ENCODE data around the gene ITM2B. TPM values are rescaled to one million over a fixed set of nuclear protein-coding genes. Genes with fewer than 3 reads are reported as not detected.

Gene ITM2B
- total and polyA plus RNA-seq, 5 donors, result 585 to 643 (median 621) TPM

DNA sequence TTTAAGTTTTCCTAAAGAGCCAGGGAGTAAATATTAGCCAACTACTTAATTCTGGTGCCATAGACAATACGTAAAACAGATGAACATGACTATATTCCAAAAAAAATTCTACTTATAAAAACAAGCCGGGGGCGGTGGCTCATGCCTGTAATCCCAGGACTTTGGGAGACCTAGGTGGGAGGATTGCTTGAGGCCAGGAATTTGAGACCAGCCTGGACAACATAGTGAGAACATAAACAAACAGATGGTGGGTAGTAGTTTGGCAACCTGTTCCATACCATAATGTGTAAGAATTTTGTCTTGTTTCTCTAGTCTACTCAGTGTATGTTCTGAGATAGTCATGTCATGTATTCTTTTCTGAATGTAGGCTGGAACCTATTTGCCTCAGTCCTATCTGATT, 25.4 kb downstream of the ITM2B start:
- intact Hi-C loops (cut with DNase I), result no loop called here
- Histone ChIP-seq H3K27me3 (ENCODE audit: control insufficient read depth, insufficient read depth) (no peaks in the 10 kb centered on the region), H3K4me1 (ENCODE audit: control insufficient read depth, insufficient read depth, low read length) (no peaks in the 10 kb centered on the region), H3K4me3 (ENCODE audit: low read length) (no peak overlapping the region), H3K9me3 (ENCODE audit: control insufficient read depth, low read length) (no peaks in the 10 kb centered on the region), H3K27ac (ENCODE audit: low read length) (no peak overlapping the region)
- no peak for ATAC-seq
- DNase-seq, result peak in 1 of 3 donors; percentile 30
- WGBS, result 89% methylated on average over 3 of the region's 3 CpGs

DNA sequence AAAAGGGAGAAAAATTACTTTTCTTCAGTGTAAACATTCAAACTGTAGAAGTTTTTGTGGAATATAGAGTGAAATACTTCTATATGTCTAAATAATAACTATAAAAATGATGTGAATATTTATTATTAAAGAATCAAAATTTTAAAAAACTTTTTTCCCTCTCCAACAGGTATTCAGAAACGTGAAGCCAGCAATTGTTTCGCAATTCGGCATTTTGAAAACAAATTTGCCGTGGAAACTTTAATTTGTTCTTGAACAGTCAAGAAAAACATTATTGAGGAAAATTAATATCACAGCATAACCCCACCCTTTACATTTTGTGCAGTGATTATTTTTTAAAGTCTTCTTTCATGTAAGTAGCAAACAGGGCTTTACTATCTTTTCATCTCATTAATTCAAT, 28.0 kb downstream of the ITM2B start:
- no peak for ATAC-seq
- WGBS, result 83% methylated on average over 4 of the region's 4 CpGs
- H3K27ac ChIP-seq (ENCODE audit: low read length), result no peak overlapping the region
- H3K4me1 ChIP-seq (ENCODE audit: control insufficient read depth, insufficient read depth, low read length), result peaks cover 1% of the 10 kb centered on the region
- DNase-seq, result no peak
- no peaks in the 10 kb centered on the region for H3K9me3 ChIP-seq (ENCODE audit: control insufficient read depth, low read length)
- intact Hi-C loops (cut with DNase I), result no loop called here
- no peak overlapping the region for H3K4me3 ChIP-seq (ENCODE audit: low read length)
- no peaks in the 10 kb centered on the region for H3K27me3 ChIP-seq (ENCODE audit: control insufficient read depth, insufficient read depth)

DNA sequence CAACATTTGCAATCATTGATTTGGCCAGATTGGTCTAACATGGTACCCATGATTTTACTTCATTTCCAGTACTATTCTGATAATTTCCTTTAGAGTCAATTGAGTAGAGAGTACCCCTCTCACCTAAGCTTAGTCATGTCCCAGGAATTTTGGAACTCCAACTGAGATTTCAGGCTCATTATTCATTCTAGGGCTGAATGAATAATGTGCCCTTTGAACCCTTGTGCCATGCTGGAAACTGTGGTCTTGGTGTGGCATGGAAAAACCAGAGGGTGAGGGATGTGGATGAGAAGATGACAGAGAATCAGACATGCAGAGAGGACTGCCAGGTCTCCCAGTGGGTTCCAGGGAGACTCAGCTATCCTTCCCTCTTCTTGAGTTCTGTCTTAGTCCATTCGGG, 30.2 kb downstream of the ITM2B start:
- no peak overlapping the region for H3K4me3 ChIP-seq (ENCODE audit: low read length)
- intact Hi-C loops (cut with DNase I), result no loop called here

DNA sequence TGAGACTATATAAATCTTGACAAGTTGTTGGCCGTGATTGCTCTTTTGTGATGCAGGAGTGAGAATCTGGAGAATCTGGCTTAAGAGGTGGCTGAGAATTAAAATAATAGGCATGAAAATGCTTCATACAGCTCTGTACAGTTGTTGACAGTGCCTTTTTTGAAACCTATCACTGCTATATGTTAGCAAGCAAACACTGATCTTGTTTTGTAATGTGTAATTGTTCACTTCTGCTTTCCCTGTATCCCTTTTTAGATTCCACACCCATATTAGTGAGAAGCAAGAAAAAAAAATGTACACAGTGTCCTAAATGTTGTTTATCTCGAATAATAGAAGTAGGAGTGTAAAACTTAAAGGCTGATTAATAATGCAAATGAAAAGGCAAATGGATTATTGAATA, 31.1 kb downstream of the ITM2B start:
- DNase-seq (no peak), ATAC-seq (no peak)
- H3K4me3 ChIP-seq (ENCODE audit: low read length), result no peak overlapping the region
- H3K27ac ChIP-seq (ENCODE audit: low read length), result no peak overlapping the region
- intact Hi-C loops (cut with DNase I), result no loop called here
- H3K4me1 ChIP-seq (ENCODE audit: control insufficient read depth, insufficient read depth, low read length), result peaks cover 1% of the 10 kb centered on the region
- H3K9me3 ChIP-seq (ENCODE audit: control insufficient read depth, low read length), result no peaks in the 10 kb centered on the region
- WGBS, result 92% methylated on average over 2 of the region's 2 CpGs
- H3K27me3 ChIP-seq (ENCODE audit: control insufficient read depth, insufficient read depth), result no peaks in the 10 kb centered on the region

More for the DNA sequence above, 30.2 kb downstream of the ITM2B start:
- no peak for DNase-seq
- no peak for ATAC-seq
- peaks cover 1% of the 10 kb centered on the region for H3K4me1 ChIP-seq (ENCODE audit: control insufficient read depth, insufficient read depth, low read length)
- H3K9me3 ChIP-seq (ENCODE audit: control insufficient read depth, low read length), result no peaks in the 10 kb centered on the region
- no peaks in the 10 kb centered on the region for H3K27me3 ChIP-seq (ENCODE audit: control insufficient read depth, insufficient read depth)
- no peak overlapping the region for H3K27ac ChIP-seq (ENCODE audit: low read length)
- 90% methylated on average over 1 of the region's 1 CpG for WGBS

DNA sequence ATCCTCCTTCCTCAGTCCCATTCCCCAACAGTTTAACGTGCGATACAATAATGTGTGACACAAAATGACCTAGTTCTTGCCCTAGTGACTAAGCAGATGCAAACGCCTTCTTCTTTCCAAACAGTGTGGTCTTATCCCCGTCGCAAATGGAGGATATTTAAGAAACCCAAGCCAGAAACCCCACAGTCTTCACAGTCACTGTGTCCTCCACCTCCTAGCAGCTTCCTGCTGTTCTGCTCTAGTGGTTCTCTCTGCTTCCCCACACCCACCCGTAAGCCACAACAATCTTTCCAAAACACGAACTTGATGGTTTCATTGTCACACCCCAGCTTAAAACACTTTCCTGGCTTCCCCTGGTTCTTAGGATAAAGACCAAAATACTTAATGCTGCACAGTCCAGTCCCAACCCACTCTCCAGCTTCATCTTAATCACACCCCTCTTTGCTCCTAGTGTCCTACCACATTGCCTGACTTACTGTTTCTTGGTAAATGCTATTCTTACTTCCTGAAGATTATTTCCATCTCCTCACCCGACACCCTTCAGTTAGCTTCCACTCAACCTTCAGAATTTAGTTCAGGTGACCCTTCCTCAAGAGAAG, 32.3 kb downstream of the ITM2B start:
- intact Hi-C loops (cut with DNase I), result no loop called here
- WGBS, result 79% methylated on average over 8 of the region's 8 CpGs
- Histone ChIP-seq H3K27ac (ENCODE audit: low read length) (no peak overlapping the region), H3K4me1 (ENCODE audit: control insufficient read depth, insufficient read depth, low read length) (peaks cover 1% of the 10 kb centered on the region), H3K9me3 (ENCODE audit: control insufficient read depth, low read length) (no peaks in the 10 kb centered on the region), H3K27me3 (ENCODE audit: control insufficient read depth, insufficient read depth) (no peaks in the 10 kb centered on the region), H3K4me3 (ENCODE audit: low read length) (no peak overlapping the region)
- ATAC-seq (peak in 1 of 2 donors; percentile 38), DNase-seq (peak in 1 of 3 donors; percentile 13)

DNA sequence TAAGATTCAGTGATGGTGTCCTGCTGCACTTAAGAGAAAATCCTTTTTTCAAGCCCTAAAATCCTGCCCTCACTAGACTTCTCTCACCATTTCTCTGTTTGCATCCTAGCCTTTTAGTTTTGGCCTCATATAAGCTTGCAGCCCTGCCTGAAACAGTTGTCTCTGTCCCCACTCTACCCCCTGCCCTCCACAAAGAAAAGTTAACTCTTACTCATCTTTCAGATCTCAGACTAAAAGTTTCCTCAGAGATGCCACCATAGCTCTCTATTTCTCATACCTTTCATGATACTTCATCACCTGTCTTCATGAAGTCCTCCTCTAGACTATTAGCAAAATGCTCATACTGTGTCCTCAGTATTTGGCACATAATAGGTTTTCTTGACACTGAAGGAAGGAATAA, 33.1 kb downstream of the ITM2B start:
- no peaks in the 10 kb centered on the region for H3K27me3 ChIP-seq (ENCODE audit: control insufficient read depth, insufficient read depth)
- ATAC-seq (no peak), DNase-seq (no peak)
- no peak overlapping the region for H3K4me3 ChIP-seq (ENCODE audit: low read length)
- intact Hi-C loops (cut with DNase I), result no loop called here
- peaks cover 1% of the 10 kb centered on the region for H3K4me1 ChIP-seq (ENCODE audit: control insufficient read depth, insufficient read depth, low read length)
- no peak overlapping the region for H3K27ac ChIP-seq (ENCODE audit: low read length)
- H3K9me3 ChIP-seq (ENCODE audit: control insufficient read depth, low read length), result no peaks in the 10 kb centered on the region

DNA sequence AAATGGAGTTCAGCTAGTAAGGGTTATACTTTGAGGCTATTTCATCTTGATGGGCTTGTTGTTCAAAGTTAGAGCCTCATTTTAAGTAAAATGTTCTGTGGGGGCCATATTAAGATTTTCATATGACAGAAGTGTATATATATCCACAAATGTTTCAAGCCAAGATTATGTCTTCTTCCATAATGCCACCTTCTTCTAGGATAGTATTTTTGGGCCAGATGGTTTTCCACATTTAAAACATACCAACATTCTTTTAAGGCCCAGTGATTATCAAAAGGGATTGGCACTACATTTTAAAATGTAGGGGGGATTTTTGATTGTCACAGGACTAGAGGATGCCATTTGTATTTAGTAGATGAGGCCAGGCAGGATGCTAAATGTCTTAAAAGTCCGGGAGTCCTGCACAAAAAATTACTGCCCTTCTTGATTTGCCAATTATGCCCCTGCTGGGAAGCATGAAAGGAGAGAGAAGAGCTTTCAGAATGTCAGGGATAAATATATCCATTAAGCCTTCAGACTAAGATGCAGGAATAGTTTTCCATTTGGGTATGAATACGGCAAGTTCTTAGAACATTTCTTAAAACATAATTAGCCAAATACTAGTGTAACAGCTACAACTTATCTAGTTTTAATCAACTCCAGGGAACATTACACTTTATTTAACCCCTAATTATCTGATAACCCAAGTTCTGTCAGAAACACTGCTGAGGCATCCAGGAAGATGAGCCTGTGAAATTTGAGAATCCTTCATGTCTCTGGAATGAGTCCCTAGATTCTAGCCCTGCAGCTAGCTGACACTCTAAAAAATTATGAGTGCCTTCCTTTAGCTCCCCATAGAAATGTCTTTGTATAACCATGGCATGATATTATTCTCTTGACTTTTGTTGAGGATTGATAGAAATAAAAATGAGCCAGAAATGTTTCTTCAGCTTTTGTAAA, 34.0 kb downstream of the ITM2B start:
- intact Hi-C loops (cut with DNase I), result no loop called here
- Histone ChIP-seq H3K4me3 (ENCODE audit: low read length) (no peak overlapping the region), H3K9me3 (ENCODE audit: control insufficient read depth, low read length) (no peaks in the 10 kb centered on the region), H3K27ac (ENCODE audit: low read length) (no peak overlapping the region), H3K4me1 (ENCODE audit: control insufficient read depth, insufficient read depth, low read length) (peaks cover 1% of the 10 kb centered on the region), H3K27me3 (ENCODE audit: control insufficient read depth, insufficient read depth) (no peaks in the 10 kb centered on the region)
- WGBS, result 74% methylated on average over 2 of the region's 2 CpGs
- no peak for ATAC-seq
- no peak for DNase-seq

DNA sequence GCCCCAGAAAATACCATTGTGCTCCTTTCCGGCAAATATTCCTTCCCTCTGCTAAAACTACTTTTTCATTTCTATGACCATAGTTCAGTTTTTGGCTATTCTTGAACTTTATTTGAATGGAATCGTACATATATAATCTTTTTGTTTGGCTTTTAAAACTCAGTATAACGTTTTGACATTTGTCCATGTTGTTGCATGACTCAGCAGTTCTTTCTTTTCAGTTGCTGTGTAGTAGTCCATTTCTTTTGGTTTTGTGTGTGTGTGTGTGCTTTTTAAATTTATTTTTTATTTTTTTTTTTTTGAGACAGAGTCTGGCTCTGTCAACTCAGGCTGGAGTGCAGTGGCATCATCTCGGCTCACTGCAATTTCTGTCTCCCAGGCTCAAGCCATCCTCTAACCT, 35.0 kb downstream of the ITM2B start:
- no peak for ATAC-seq

DNA sequence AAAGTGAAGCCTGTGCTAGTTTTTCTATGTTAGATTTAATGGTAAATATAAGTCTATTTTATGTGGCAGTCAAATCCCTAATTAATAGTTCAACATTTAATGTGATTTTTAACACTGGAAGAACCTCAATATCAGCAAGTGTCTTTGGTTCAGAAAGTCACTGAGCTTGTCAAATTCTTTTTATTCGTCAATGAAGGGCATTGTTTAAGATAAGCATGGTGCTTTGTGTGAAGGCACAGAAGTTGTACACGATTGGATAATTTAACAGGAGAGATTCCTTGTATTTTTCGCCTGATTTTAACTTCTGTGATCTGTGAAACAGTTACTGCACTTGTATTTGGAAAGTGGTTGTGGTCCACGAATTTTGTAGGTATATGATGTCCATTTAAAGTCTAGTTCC, 40.3 kb downstream of the ITM2B start:
- intact Hi-C loops (cut with DNase I), result no loop called here
- DNase-seq (no peak), ATAC-seq (no peak)
- H3K27ac ChIP-seq (ENCODE audit: low read length), result no peak overlapping the region
- no peak overlapping the region for H3K4me3 ChIP-seq (ENCODE audit: low read length)
- H3K4me1 ChIP-seq (ENCODE audit: control insufficient read depth, insufficient read depth, low read length), result no peaks in the 10 kb centered on the region
- no peaks in the 10 kb centered on the region for H3K27me3 ChIP-seq (ENCODE audit: control insufficient read depth, insufficient read depth)
- H3K9me3 ChIP-seq (ENCODE audit: control insufficient read depth, low read length), result no peaks in the 10 kb centered on the region
- WGBS, result 87% methylated on average over 4 of the region's 4 CpGs

More for the DNA sequence above, 35.0 kb downstream of the ITM2B start:
- Histone ChIP-seq H3K27me3 (ENCODE audit: control insufficient read depth, insufficient read depth) (no peaks in the 10 kb centered on the region), H3K4me3 (ENCODE audit: low read length) (no peak overlapping the region), H3K9me3 (ENCODE audit: control insufficient read depth, low read length) (no peaks in the 10 kb centered on the region), H3K27ac (ENCODE audit: low read length) (no peak overlapping the region), H3K4me1 (ENCODE audit: control insufficient read depth, insufficient read depth, low read length) (peaks cover 1% of the 10 kb centered on the region)
- DNase-seq, result no peak
- WGBS, result 93% methylated on average over 4 of the region's 4 CpGs
- intact Hi-C loops (cut with DNase I), result no loop called here

DNA sequence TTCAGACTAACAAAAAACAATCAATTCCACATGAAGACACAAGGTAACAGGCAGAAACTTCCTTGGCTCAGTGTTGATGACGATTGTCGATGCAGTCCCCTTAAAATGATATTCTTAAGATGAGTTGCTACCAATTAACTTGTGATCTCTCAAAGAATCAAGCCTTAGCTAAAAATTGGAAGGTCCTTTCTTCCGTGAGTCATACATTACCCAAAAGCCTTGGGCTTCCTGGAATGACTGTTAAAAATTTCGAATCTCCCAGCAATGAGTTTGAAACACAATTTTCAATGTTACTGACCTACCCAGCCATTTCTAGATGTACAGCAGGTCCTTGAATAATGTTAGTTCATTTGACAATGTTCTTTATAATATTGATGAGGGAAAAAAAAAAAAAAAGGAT, 42.5 kb downstream of the ITM2B start:
- Histone ChIP-seq H3K27me3 (ENCODE audit: control insufficient read depth, insufficient read depth) (no peaks in the 10 kb centered on the region), H3K4me3 (ENCODE audit: low read length) (no peak overlapping the region), H3K27ac (ENCODE audit: low read length) (no peak overlapping the region), H3K9me3 (ENCODE audit: control insufficient read depth, low read length) (no peaks in the 10 kb centered on the region), H3K4me1 (ENCODE audit: control insufficient read depth, insufficient read depth, low read length) (no peaks in the 10 kb centered on the region)
- intact Hi-C loops (cut with DNase I), result no loop called here
- WGBS, result 86% methylated on average over 4 of the region's 4 CpGs
- no peak for ATAC-seq
- no peak for DNase-seq

DNA sequence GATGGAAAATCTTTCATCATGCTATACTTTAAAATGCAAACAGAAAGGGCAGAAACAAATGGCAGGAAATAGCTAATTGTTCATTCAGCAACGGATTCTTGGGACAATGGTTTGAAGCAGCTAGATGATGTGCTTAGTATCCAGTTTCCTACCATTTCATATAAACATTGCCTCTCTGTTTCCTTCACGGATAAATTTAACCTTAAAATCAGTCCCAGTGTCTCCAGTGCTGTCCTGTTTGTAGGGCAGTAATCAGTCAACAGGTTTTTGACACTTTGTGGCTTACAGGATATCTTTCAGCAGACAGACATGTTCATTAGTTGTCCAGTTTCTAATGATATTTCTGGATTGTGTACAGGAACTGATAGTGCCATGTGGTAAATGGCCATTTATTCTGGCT, 45.8 kb downstream of the ITM2B start:
- ATAC-seq, result no peak
- Histone ChIP-seq H3K27me3 (ENCODE audit: control insufficient read depth, insufficient read depth) (no peaks in the 10 kb centered on the region), H3K4me3 (ENCODE audit: low read length) (no peak overlapping the region), H3K4me1 (ENCODE audit: control insufficient read depth, insufficient read depth, low read length) (no peaks in the 10 kb centered on the region), H3K27ac (ENCODE audit: low read length) (no peak overlapping the region), H3K9me3 (ENCODE audit: control insufficient read depth, low read length) (no peaks in the 10 kb centered on the region)
- 33% methylated on average over 2 of the region's 2 CpGs for WGBS
- intact Hi-C loops (cut with DNase I), result no loop called here
- DNase-seq, result no peak
